GM20431 (cell line): ENCODE results near the gene KCNK5.

Source experiments
- in situ Hi-C: fragments of 300-500 bp; cut with MseI, MboI; formaldehyde crosslinking; loops from one replicate; pipeline ENCODE4 v1.15.0; 2020; ENCODE audit warnings: low sequenced_read_pairs; ENCODE audit not compliant: unreplicated experiment

The KCNK5 gene

GRCh38 chr6:39228992-39229767, at the start of gene KCNK5:
Gene KCNK5, minus strand, starts transcription at chr6:39229475. Its CDS starts 364 bp downstream, at chr6:39229111.
- in situ Hi-C loops: no loop called here

GRCh38 chr6:39276379-39276995, 47.2 kb upstream of the KCNK5 start:
- in situ Hi-C loops: no loop called here

GRCh38 chr6:39274903-39275302, 45.6 kb upstream of the KCNK5 start:
- in situ Hi-C loops: no loop called here

GRCh38 chr6:39274471-39274870, 45.2 kb upstream of the KCNK5 start:
- in situ Hi-C loops: no loop called here

GRCh38 chr6:39273406-39273821, 44.1 kb upstream of the KCNK5 start:
- in situ Hi-C loops: no loop called here

- in situ Hi-C loops: no loop called here
These were observed 40.7 kb upstream of the KCNK5 start for GRCh38 chr6:39269961-39270360.

- in situ Hi-C loops: no loop called here
These were observed 39.4 kb upstream of the KCNK5 start for GRCh38 chr6:39268721-39269120.

- in situ Hi-C loops: no loop called here
These were observed 38.9 kb upstream of the KCNK5 start for GRCh38 chr6:39268171-39268570.

- in situ Hi-C loops: no loop called here
These were observed 37.6 kb upstream of the KCNK5 start for GRCh38 chr6:39266782-39267355.

GRCh38 chr6:39266375-39266774, 37.1 kb upstream of the KCNK5 start:
- in situ Hi-C loops: no loop called here

- in situ Hi-C loops: no loop called here
These were observed 34.2 kb upstream of the KCNK5 start for GRCh38 chr6:39263303-39264037.

GRCh38 chr6:39261751-39262150, 32.5 kb upstream of the KCNK5 start:
- in situ Hi-C loops: no loop called here

- in situ Hi-C loops: no loop called here
These were observed 31.7 kb upstream of the KCNK5 start for GRCh38 chr6:39260953-39261352.

GRCh38 chr6:39260456-39260855, 31.2 kb upstream of the KCNK5 start:
- in situ Hi-C loops: no loop called here

GRCh38 chr6:39256294-39256940, 27.1 kb upstream of the KCNK5 start:
- in situ Hi-C loops: no loop called here

- in situ Hi-C loops: no loop called here
These were observed 25.8 kb upstream of the KCNK5 start for GRCh38 chr6:39254999-39255535.

- in situ Hi-C loops: no loop called here
These were observed 22.1 kb upstream of the KCNK5 start for GRCh38 chr6:39251406-39251805.

- in situ Hi-C loops: no loop called here
These were observed 21.2 kb upstream of the KCNK5 start for GRCh38 chr6:39250507-39250906.

GRCh38 chr6:39249278-39249677, 20.0 kb upstream of the KCNK5 start:
- in situ Hi-C loops: no loop called here

GRCh38 chr6:39247667-39248194, 18.5 kb upstream of the KCNK5 start:
- in situ Hi-C loops: no loop called here
